Heart left ventricle (tissue), 16 donors: ENCODE data around the gene NFIC. TPM values are rescaled to one million over a fixed set of nuclear protein-coding genes. Genes with fewer than 3 reads are reported as not detected.

Experiments used
- ATAC-seq, 4 donors: fragments of 200-7000 bp; cut with Tn5 transposase; one replicate each; pipeline ENCODE4 v1.9.1; 2020 to 2022; ENCODE audit warnings: moderate library complexity in 4 of 4, mild to moderate bottlenecking in 3 of 4, moderate number of reproducible peaks in 1 of 4
- DNase-seq, 5 donors: peaks; one replicate each; pipeline ENCODE4 v3.0.0-alpha.2; 2020
- H3K27ac ChIP-seq, 12 donors: fragments of 200-600 bp; sonication (generic) in 4 of 12; one replicate each; pipeline versions ENCODE4 v1.5.0 to v1.8.0; 2016 to 2022; ENCODE audit warnings: mild to moderate bottlenecking in 2 of 12
- H3K27me3 ChIP-seq, 9 donors: fragments of 200-600 bp; sonication (generic) in 2 of 9; one replicate each; pipeline versions ENCODE4 v1.5.1 to v1.8.0; 2016 to 2022; ENCODE audit warnings: mild to moderate bottlenecking in 3 of 9
- H3K36me3 ChIP-seq, 9 donors: fragments of 200-600 bp; sonication (generic) in 2 of 9; one replicate each; pipeline versions ENCODE4 v1.5.0 to v1.8.0; 2018 to 2022; ENCODE audit warnings: mild to moderate bottlenecking in 2 of 9
- H3K4me1 ChIP-seq, 12 donors: fragments of 200-600 bp; sonication (generic) in 4 of 12; one replicate each; pipeline versions ENCODE4 v1.5.0 to v1.8.0; 2016 to 2022; ENCODE audit warnings: mild to moderate bottlenecking in 3 of 12
- H3K4me3 ChIP-seq, 12 donors: fragments of 200-600 bp; sonication (generic) in 4 of 12; one replicate each; pipeline versions ENCODE4 v1.5.0 to v1.8.0; 2017 to 2022; ENCODE audit warnings: mild to moderate bottlenecking in 9 of 12, moderate library complexity in 4 of 12
- H3K9me3 ChIP-seq, 12 donors: fragments of 200-600 bp; sonication (generic) in 4 of 12; one replicate each; pipeline versions ENCODE4 v1.5.0 to v1.8.0; 2016 to 2022; ENCODE audit warnings: mild to moderate bottlenecking in 1 of 12
- CTCF ChIP-seq, 12 donors: fragments of 200-600 bp; sonication (generic) in 4 of 12; IDR thresholded peaks; one replicate each; pipeline versions ENCODE4 v1.5.0 to v1.8.0; 2018 to 2022; ENCODE audit warnings: antibody characterized with exemption in 12 of 12, mild to moderate bottlenecking in 5 of 12
- POLR2A ChIP-seq, 2 donors: fragments of 450-650 bp; IDR thresholded peaks; one replicate each; pipeline ENCODE4 v1.6.1; 2017; ENCODE audit warnings: antibody characterized with exemption in 2 of 2, mild to moderate bottlenecking in 2 of 2, moderate library complexity in 2 of 2
- WGBS, 4 donors: extraction: QIAGEN DNeasy Blood & Tissue Kit in 2 of 4; methylation state at CpG; one replicate each; pipeline versions ENCODE4 v1.1.5 to v1.1.7; 2013 to 2018; 5-methylcytosine and 5-hydroxymethylcytosine counted together
- intact Hi-C, 10 donors: fragments of 100-400 bp; cut with DNase I; formaldehyde crosslinking; loops; one replicate each; pipeline versions ENCODE4 v1.11.1 to v1.14.2; 2022
- polyA plus RNA-seq, 2 donors: library from polyadenylated mRNA; stranded (reverse); fragments of 200-250 nt; gene quantifications; one replicate each; pipeline ENCODE4 v1.2.3, GENCODE V29; 2013
- total RNA-seq, 9 donors: library from RNA; depleted of rRNA in 2 of 9; stranded (reverse); fragments of >200 nt in 2 of 9; fragmentation: NEBNext Ultra II Directional in 3 of 9; extraction: Animal tissue kit (Norgen Biotek cat#: 25700) in 3 of 9; gene quantifications; one replicate each; pipeline versions ENCODE4 v1.1.0 to v1.2.4, GENCODE V29; 2016 to 2023
- donor health status: ischemic (EF 13 %, LVEDD 7.1; RV severe dilation, severe dysfunction).
- donor health status: healthy with polysubstance abuse.
- donor health status: DM: no; HTN: yes; CAD: no.
- donor health status: DM: no; HTN: no; CAD: no.
- donor health status: ischemic (EF 25% LVEDD 6.9; RV normal size, moderate dysfunction).
- donor health status: ischemic (EF 25% LVEDD 5.7; RV mildly dilated, moderate dysfunction).
- donor health status: healthy.
- donor health status: DM: yes; HTN: yes; CAD: no.
- donor health status: ischemic (EF 35%, LVEDD 5.7; RV mildly dilated, moderate dysfunction).
- donor health status: nonischemic (EF 11% LVEDD 7.7; RV severe dilation, severe dysfunction).
- donor health status: DM: yes; HTN: yes; CAD: no.
- donor health status: PGD.
- donor health status: ischemic (EF 29% LVEDD 5.4; RV normal size, mild dysfunction).
- donor health status: nonischemic (EF 23%, LVEDD 6.1; RV moderate dilation, normal function).

Gene NFIC
- total and polyA plus RNA-seq, 11 donors, result 107 to 267 (median 159) TPM

GRCh38 chr19:3359015-3359918, 7.1 kb upstream of the NFIC start:
- TF ChIP-seq CTCF (IDR thresholded peaks at IDR 0.05), result no peak
- TF ChIP-seq POLR2A (IDR thresholded peaks at IDR 0.05), result no peak
- WGBS, 4 donors, result 0 to 1% (median 1%) methylated on average over 17 to 129 of the region's 129 CpGs
- peaks cover 0 to 3% (median 0%) of the 10 kb centered on the region in 9 donors for H3K36me3 ChIP-seq
- peak overlapping the region; percentile 93 to 100 (median 100) for H3K27ac ChIP-seq
- DNase-seq (peak; percentile 70 to 88 (median 82)), ATAC-seq (peak; percentile 4 to 57 (median 36))
- peaks cover 0 to 3% (median 0%) of the 10 kb centered on the region in 9 donors for H3K27me3 ChIP-seq
- H3K4me1 ChIP-seq, result peaks cover 0 to 43% (median 23%) of the 10 kb centered on the region in 12 donors
- intact Hi-C loops, result loop anchor here in 3 of 10 donors (2.0 kb wide), 2 partner anchors 68 to 70 kb away; no protein-coding TSS in a partner anchor
- H3K9me3 ChIP-seq, result peaks cover 0 to 10% (median 4%) of the 10 kb centered on the region in 12 donors
- H3K4me3 ChIP-seq, result peak overlapping the region; percentile 77 to 100 (median 98)

- H3K36me3 ChIP-seq, result peaks cover 0 to 4% (median 0%) of the 10 kb centered on the region in 9 donors
- ATAC-seq (peak in 1 of 4 donors; percentile 0), DNase-seq (peak in 1 of 5 donors; percentile 69)
- TF ChIP-seq POLR2A (IDR thresholded peaks at IDR 0.05) (no peak), CTCF (IDR thresholded peaks at IDR 0.05) (no peak)
- H3K4me1 ChIP-seq, result peaks cover 0 to 50% (median 27%) of the 10 kb centered on the region in 12 donors
- peaks cover 0 to 3% (median 0%) of the 10 kb centered on the region in 9 donors for H3K27me3 ChIP-seq
- 0 to 1% (median 0%) methylated on average over 6 to 81 of the region's 81 CpGs for WGBS, 4 donors
- H3K4me3 ChIP-seq, result peak overlapping the region; percentile 77 to 100 (median 98)
- peaks cover 0 to 4% (median under 1%) of the 10 kb centered on the region in 12 donors for H3K9me3 ChIP-seq
- H3K27ac ChIP-seq, result peak overlapping the region; percentile 93 to 100 (median 100)
- intact Hi-C loops, result loop anchor here in 8 of 10 donors (1.0 to 5.0 kb wide), 8 partner anchors 23 to 69 kb away; no protein-coding TSS in a partner anchor
Observed at GRCh38 chr19:3359919-3360420, 6.4 kb upstream of the NFIC start.

GRCh38 chr19:3360421-3361383, 5.7 kb upstream of the NFIC start:
- intact Hi-C loops, result loop anchor here in 7 of 10 donors (1.0 to 5.0 kb wide), 6 partner anchors 24 to 69 kb away; no protein-coding TSS in a partner anchor
- H3K4me1 ChIP-seq, result peaks cover 5 to 58% (median 34%) of the 10 kb centered on the region in 12 donors
- TF ChIP-seq POLR2A (IDR thresholded peaks at IDR 0.05), result peak in 1 of 2 donors; percentile 67
- TF ChIP-seq CTCF (IDR thresholded peaks at IDR 0.05), result peak in 7 of 12 donors; percentile 11 to 52 (median 37)
- H3K27ac ChIP-seq, result peak overlapping the region; percentile 89 to 100 (median 98)
- H3K36me3 ChIP-seq, result peaks cover 0 to 4% (median 0%) of the 10 kb centered on the region in 9 donors
- peaks cover 0 to 3% (median 0%) of the 10 kb centered on the region in 9 donors for H3K27me3 ChIP-seq
- H3K9me3 ChIP-seq, result no peaks in the 10 kb centered on the region
- peak overlapping the region; percentile 57 to 100 (median 97) for H3K4me3 ChIP-seq
- ATAC-seq (peak; percentile 55 to 80 (median 65)), DNase-seq (peak; percentile 76 to 90 (median 86))
- WGBS, 4 donors, result 0 to 1% (median 0%) methylated on average over 54 to 90 of the region's 90 CpGs
